GM21515 (cell line): ENCODE results near the gene OR51A7.
"Not testable (repeated sequence)": the region's sequence is repeated elsewhere in the genome, so short reads cannot be mapped to it uniquely, and the experiment has no call there.

Experiments
- ATAC-seq: cut with Tn5 transposase; IDR thresholded peaks from one replicate; pipeline ENCODE4 v1.9.1; 2021; ENCODE audit not compliant: unreplicated experiment

OR51A7 gene

GRCh38 chr11:4903484-4903883, at the start of gene OR51A7:
Gene OR51A7 (plus strand): TSS chr11:4903783. CDS start chr11:4907370, 3,587 bp downstream.
- ATAC-seq, result no peak

GRCh38 chr11:4854286-4854685, 49.3 kb upstream of the OR51A7 start:
- not testable (repeated sequence) for ATAC-seq

DNA sequence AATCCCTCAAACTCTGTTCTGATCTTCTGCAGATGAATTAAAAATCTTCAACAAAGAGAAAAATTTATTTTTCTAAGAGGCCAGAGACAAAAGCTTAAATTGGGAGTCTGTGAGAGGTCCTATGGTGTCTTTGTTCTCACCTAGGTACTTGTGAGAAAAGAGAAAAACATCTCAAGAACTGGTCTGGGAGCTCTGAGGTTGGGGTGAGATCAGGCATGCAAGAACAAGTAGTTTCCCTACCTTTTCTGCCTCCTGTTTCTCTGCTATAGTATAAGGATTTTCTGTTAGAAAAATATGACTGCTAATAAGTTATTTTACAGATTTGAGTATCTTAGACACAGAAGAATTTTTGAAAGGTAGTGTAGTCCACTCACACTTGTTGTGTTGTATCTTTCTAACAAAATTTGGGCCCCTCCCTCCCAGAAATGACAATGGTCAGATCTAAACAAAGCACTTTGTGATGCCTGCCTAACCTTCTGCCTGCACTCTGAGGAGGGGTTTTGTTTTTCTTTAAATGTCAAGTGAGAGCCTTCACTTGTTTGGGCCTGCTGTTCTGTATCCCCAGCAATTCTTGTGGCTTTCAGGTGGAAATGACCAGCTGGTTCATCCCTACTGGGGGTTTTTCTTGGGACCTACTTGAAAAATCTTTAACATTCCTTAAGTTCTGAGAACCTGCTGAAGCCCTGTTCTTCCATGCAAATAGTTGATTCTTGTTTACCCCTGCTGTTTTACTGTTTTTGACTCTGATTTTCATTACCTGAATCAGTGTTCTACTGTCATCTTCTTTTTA, 40.9 kb upstream of the OR51A7 start:
- ATAC-seq, result no peak

GRCh38 chr11:4863876-4864275, 39.7 kb upstream of the OR51A7 start:
- no peak for ATAC-seq

GRCh38 chr11:4865855-4866254, 37.7 kb upstream of the OR51A7 start:
- ATAC-seq, result no peak

DNA sequence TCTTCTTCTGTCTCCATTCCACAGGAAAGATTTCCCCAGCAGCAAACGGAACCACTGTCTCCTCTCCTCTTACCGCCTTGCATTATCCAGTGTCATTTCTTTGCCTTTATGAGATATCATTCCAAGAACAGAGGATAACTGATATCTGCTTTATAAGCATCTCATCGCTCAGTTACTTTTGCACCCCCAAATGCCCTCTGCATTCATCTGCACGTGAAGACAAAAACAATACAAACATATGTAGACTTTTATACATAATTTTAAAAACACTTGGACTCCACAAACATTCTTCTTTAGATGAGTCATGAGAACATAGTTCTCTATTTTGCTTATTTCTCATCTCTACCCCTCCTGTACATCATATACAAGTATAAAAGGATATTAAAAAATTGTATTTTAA, 22.4 kb upstream of the OR51A7 start:
- ATAC-seq, result no peak

- ATAC-seq, result no peak
Measured at GRCh38 chr11:4881860-4882500, 21.6 kb upstream of the OR51A7 start, which contains the start of gene OR51T1. Gene OR51T1 (plus strand): TSS chr11:4881900. CDS start chr11:4881900, 0 bp downstream.

DNA sequence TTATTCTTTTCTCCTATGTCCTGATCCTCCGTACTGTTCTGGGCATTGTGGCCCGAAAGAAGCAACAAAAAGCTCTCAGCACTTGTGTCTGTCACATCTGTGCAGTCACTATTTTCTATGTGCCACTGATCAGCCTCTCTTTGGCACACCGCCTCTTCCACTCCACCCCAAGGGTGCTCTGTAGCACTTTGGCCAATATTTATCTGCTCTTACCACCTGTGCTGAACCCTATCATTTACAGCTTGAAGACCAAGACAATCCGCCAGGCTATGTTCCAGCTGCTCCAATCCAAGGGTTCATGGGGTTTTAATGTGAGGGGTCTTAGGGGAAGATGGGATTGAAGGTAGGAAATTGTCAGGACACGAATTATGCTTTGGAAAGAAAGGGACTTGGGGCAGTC, 21.0 kb upstream of the OR51A7 start:
- ATAC-seq, result no peak

GRCh38 chr11:4884361-4884760, 19.2 kb upstream of the OR51A7 start:
- no peak for ATAC-seq

GRCh38 chr11:4886186-4886585, 17.4 kb upstream of the OR51A7 start:
- ATAC-seq, result no peak

DNA sequence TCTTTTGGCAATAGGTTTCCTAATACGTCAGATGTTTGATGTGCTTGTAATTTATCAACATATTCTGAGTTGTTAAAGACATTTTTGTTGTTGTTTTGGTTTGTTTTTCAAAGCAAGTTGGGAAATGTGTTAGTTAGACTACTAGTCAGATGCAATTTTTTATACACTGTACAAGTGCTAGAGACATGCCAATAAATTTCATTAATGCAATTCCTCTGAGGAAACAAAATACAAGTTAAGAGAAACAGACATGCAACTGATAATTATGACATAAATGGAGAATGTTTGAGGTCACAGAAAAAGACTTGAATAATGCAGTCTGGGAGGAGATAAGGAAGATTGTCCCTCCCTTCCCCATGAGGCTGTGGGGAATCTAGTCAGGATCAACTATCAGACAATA, 16.0 kb upstream of the OR51A7 start:
- no peak for ATAC-seq

DNA sequence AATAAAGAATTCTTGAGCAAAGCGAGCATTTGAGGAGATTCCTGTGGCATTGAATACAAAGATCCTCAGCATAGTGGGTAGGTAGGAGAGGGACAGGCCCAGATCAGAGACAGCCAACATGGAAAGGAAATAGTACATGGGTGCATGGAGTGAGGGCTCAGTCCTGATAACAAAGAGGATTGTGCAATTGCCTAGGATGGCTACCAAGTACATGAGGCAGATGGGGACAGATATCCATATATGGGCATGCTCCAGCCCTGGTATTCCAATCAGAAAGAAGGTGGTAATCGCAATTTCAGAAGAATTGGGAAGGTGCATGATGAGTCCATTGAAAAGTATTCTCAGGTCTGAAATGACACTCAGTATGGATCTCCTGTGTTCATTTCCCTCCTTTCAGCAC, 13.3 kb upstream of the OR51A7 start:
- no peak for ATAC-seq

GRCh38 chr11:4891996-4892640, 11.5 kb upstream of the OR51A7 start:
- no peak for ATAC-seq

- no peak for ATAC-seq
Measured at GRCh38 chr11:4916581-4916980, 13.0 kb downstream of the OR51A7 start.

DNA sequence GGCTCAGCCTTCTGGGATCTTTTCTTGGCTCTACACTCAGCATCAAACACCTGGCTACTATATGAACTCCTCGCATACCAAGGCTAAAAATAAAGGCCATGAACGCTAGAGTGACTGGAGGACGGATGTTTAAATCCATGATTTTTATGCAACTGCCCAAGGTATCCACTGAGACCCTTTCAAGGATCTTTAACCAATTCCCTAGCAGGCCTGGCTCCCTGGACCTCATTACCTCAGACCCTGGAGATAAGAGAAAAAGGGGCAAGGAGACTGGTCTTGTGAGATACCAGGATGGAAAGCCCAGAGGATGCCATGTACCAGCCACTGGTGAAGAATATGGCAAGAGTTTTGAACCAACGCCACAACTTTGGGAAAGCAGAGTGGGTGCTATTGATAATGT, 15.7 kb downstream of the OR51A7 start, which contains the start of gene OR51G2:
Gene OR51G2 (minus strand): TSS at position 101 of the 400 bp plus-strand sequence. CDS start 3,687 bp downstream, outside the sequence.
- no peak for ATAC-seq

- ATAC-seq, result no peak
Measured at GRCh38 chr11:4921796-4922195, 18.2 kb downstream of the OR51A7 start.

DNA sequence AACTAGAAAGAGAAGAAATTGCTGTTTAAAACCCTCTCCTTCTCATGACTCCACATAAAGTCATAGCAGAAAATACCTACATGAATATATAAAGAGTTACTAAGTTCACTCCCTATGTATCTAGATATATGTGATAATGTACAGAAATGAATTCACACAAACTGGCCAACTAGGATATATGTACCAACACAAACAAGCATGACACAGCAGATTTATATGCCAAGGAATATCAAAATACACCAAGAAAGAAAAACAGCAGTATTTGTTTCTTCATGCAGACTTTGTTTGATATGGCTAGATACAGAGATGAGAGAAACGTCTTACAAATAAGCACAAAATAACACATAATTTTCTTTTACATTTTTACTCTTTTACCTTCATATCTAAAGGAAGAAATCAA, 18.7 kb downstream of the OR51A7 start:
- ATAC-seq, result no peak

DNA sequence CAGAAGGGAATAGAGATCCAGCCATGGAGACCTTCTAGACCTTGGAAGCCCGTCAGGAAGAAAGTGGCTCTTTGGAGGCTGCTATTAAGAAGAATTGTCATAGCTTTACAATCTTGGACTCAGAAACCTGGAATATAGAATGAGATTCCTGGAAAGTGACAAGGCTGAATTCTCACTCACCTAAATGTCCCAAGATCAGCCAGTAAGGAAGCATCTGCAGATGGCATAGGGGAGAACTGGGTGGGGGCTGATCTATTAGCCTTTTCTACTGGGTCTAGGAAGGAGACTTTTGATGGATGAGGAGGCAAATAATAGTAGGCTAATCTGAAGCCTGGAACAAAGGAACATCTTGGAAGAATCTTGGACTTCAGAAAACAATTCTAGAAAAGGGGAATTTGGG, 20.7 kb downstream of the OR51A7 start, which contains the start of gene OR51G1:
Gene OR51G1 (minus strand): TSS at position 101 of the 400 bp plus-strand sequence. CDS start 0 bp downstream, at position 101.
- no peak for ATAC-seq

GRCh38 chr11:4926608-4927007, 23.0 kb downstream of the OR51A7 start:
- no peak for ATAC-seq

- ATAC-seq, result no peak
Measured at GRCh38 chr11:4932751-4933150, 29.2 kb downstream of the OR51A7 start.

DNA sequence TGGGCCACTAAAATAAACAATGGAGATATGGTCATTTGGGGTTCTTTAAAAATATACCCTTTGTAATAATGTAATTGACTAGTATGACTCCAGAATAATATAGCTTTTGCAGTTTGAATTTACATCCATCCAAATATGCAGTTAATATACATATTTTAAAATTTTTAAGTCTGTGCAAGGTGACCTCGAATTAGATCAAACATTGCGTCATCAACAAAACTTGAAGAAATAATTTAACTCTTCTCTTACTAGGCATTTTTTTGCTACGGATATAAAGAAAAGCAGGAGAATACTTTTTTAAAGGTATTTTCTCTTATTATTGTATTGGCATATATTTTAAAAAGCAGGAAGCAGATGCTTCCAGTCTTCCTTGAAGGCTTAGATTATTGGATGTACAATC, 33.2 kb downstream of the OR51A7 start:
- no peak for ATAC-seq

DNA sequence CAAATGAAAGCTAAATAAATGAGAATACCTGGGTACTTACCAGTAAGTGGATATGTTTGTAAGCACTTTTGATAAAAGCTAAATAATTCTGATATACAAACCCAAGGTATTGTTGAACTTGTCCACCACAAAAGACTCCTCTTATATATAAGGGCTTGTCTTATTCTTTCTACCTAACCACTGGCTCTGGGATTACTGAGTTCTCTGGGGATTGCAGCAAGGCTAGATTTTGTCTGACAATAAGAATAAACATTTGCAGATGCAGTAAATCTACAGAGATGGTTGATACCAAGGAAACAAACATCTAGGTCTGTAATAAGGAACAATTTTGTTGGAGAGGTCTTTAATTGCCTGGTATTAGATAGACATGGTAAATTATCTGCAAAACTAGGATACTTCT, 43.9 kb downstream of the OR51A7 start, which contains the start of gene OR51A4:
Gene OR51A4 (minus strand): TSS at position 101 of the 400 bp plus-strand sequence. CDS start 505 bp downstream, outside the sequence.
- no peak for ATAC-seq
